ENCODE data around the gene UBXN4. TPM values are rescaled to one million over a fixed set of nuclear protein-coding genes. Genes with fewer than 3 reads are reported as not detected.
"Not testable (repeated sequence)": the region's sequence is repeated elsewhere in the genome, so short reads cannot be mapped to it uniquely, and the experiment has no call there.

Gene UBXN4
- total and polyA plus RNA-seq, 2 of the 13 experiments (the other 11 are each of a cell fraction or from before 2014, with no cell fraction given): 74.2 to 104 TPM

DNA sequence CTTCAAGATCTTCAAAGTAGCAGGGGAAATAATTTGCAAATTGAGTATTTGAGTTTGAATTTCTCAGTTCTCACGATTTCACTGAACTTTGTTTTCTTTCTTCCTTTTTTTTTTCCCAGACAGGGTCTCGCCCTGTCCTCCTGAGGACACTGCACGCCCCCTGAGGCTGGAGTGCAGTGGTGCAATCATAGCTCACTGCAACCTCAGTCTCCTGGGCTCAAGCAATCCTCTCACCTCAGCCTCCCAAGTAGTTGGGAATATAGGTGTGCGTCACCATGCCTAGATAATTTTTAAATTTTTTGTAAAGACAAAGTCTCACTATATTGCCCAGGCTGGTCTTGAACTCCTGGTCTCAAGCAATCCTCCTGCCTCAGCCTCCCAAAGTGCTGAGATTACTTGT is 54.0 kb downstream of the UBXN4 start:
- H3K4me3 ChIP-seq (replicated peaks in 1 of 3; ENCODE audit: insufficient read depth in 1 of 3, low read depth in 2 of 3, low read length in 3 of 3); H3K4me1 ChIP-seq (ENCODE audit: insufficient read depth, low read length); BruUV-seq (replicated peaks); POLR2A ChIA-PET; DNase-seq (ENCODE audit: low spot score); H4K20me1 ChIP-seq (ENCODE audit: insufficient read depth, low read length); H3K4me2 ChIP-seq (ENCODE audit: low read depth, low read length); H3K79me2 ChIP-seq (ENCODE audit: insufficient read depth, low read length); H3K9ac ChIP-seq (ENCODE audit: insufficient read depth, low read depth, low read length); H3K27ac ChIP-seq (ENCODE audit: extremely low read length, insufficient read depth, low read length); H3K27me3 ChIP-seq (ENCODE audit: control insufficient read depth in 1 of 2, insufficient read depth in 2 of 2, low read length in 2 of 2); CTCF ChIA-PET (ENCODE audit: low intra/inter-chr PET ratio, low total read pairs); H2AFZ ChIP-seq (ENCODE audit: low read length); H3K36me3 ChIP-seq (replicated peaks in 1 of 2; ENCODE audit: control insufficient read depth in 1 of 2, insufficient read depth in 2 of 2, low read length in 2 of 2): not testable (repeated sequence)
- peaks cover 13% of the 10 kb centered on the region for H3K9me3 ChIP-seq (ENCODE audit: low read length)
- FAIRE-seq (peak; percentile 63), ATAC-seq (peak; percentile 38; the same call in 2 of the 3 replicates)
- 22% methylated on average over 4 of the region's 4 CpGs for WGBS (ENCODE audit: low lambda C conversion rate)
- TF ChIP-seq, protein P1, sequence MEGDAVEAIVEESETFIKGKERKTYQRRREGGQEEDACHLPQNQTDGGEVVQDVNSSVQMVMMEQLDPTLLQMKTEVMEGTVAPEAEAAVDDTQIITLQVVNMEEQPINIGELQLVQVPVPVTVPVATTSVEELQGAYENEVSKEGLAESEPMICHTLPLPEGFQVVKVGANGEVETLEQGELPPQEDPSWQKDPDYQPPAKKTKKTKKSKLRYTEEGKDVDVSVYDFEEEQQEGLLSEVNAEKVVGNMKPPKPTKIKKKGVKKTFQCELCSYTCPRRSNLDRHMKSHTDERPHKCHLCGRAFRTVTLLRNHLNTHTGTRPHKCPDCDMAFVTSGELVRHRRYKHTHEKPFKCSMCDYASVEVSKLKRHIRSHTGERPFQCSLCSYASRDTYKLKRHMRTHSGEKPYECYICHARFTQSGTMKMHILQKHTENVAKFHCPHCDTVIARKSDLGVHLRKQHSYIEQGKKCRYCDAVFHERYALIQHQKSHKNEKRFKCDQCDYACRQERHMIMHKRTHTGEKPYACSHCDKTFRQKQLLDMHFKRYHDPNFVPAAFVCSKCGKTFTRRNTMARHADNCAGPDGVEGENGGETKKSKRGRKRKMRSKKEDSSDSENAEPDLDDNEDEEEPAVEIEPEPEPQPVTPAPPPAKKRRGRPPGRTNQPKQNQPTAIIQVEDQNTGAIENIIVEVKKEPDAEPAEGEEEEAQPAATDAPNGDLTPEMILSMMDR (CRISPR knock-in tag; IDR thresholded peaks at IDR 0.05): 0 out of 2 replicates have a peak, but pooled peaks have one; percentile 13
- peak; percentile 6; the same call in 1 of the 2 replicates for TF ChIP-seq STAG1 (CRISPR knock-in tag; IDR thresholded peaks at IDR 0.05)
- TF ChIP-seq, protein P2, sequence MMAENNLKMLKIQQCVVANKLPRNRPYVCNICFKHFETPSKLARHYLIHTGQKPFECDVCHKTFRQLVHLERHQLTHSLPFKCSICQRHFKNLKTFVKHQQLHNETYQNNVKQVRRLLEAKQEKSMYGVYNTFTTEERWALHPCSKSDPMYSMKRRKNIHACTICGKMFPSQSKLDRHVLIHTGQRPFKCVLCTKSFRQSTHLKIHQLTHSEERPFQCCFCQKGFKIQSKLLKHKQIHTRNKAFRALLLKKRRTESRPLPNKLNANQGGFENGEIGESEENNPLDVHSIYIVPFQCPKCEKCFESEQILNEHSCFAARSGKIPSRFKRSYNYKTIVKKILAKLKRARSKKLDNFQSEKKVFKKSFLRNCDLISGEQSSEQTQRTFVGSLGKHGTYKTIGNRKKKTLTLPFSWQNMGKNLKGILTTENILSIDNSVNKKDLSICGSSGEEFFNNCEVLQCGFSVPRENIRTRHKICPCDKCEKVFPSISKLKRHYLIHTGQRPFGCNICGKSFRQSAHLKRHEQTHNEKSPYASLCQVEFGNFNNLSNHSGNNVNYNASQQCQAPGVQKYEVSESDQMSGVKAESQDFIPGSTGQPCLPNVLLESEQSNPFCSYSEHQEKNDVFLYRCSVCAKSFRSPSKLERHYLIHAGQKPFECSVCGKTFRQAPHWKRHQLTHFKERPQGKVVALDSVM (CRISPR knock-in tag; IDR thresholded peaks at IDR 0.05): peak; percentile 75
- in situ Hi-C loops (cut with HindIII; ENCODE audit: extremely low pct_ligation_motif_present, low pct_unique_long_range_greater_than_20kb) (loop anchor here (10.0 kb wide), 1 partner anchor 801 kb away; no protein-coding TSS in a partner anchor), intact Hi-C loops (cut with micrococcal nuclease; ENCODE audit: unreplicated experiment) (loop anchor here (2.0 kb wide), 1 partner anchor 791 kb away; no protein-coding TSS in a partner anchor)

DNA sequence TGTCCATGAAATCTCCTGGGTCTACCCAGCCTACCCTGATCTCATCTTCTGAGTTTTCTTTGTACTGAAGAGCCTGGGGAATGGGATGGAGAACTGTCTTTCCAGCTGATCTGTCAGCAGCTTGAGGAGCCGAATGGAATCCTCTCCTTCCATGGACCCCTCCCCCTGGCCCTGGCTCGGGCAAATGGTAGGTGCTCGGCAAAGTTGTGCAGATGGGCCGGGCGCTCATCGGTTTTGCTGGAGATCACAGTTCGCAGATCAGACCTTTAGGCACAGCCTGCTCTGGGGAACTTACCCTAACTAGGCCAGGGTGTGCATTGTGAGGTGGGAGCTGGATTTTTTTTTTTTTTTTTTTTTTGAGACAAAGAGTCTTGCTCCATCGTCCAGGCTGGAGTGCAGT is 55.0 kb downstream of the UBXN4 start:
- no peak for DNase-seq (ENCODE audit: low spot score)
- no peak for ATAC-seq
- Histone ChIP-seq H3K27ac (ENCODE audit: extremely low read length, insufficient read depth, low read length) (no peak overlapping the region), H3K4me1 (ENCODE audit: insufficient read depth, low read length) (no peaks in the 10 kb centered on the region), H3K9me3 (ENCODE audit: low read length) (peaks cover 23% of the 10 kb centered on the region), H3K79me2 (ENCODE audit: insufficient read depth, low read length) (no peaks in the 10 kb centered on the region), H4K20me1 (ENCODE audit: insufficient read depth, low read length) (no peaks in the 10 kb centered on the region), H3K36me3 (replicated peaks in 1 of 2; ENCODE audit: control insufficient read depth in 1 of 2, insufficient read depth in 2 of 2, low read length in 2 of 2) (no peaks in the 10 kb centered on the region), H3K4me2 (ENCODE audit: low read depth, low read length) (no peak overlapping the region), H3K9ac (ENCODE audit: insufficient read depth, low read depth, low read length) (no peak overlapping the region), H3K4me3 (replicated peaks in 1 of 3; ENCODE audit: insufficient read depth in 1 of 3, low read depth in 2 of 3, low read length in 3 of 3) (no peak overlapping the region), H3K27me3 (ENCODE audit: control insufficient read depth in 1 of 2, insufficient read depth in 2 of 2, low read length in 2 of 2) (no peaks in the 10 kb centered on the region), H2AFZ (ENCODE audit: low read length) (no peak overlapping the region)
- in situ Hi-C loops (cut with HindIII; ENCODE audit: extremely low pct_ligation_motif_present, low pct_unique_long_range_greater_than_20kb): loop anchor here (10.0 kb wide), 1 partner anchor 802 kb away; no protein-coding TSS in a partner anchor
- 76% methylated on average over 8 of the region's 8 CpGs for WGBS (ENCODE audit: low lambda C conversion rate)
- intact Hi-C loops (cut with micrococcal nuclease; ENCODE audit: unreplicated experiment): loop anchor here (1.0 to 2.0 kb wide), 2 partner anchors 792 to 807 kb away; no protein-coding TSS in a partner anchor
- ChIA-PET CTCF (ENCODE audit: low intra/inter-chr PET ratio, low total read pairs) (interaction anchor here (1.3 to 1.8 kb wide), 2 partner anchors 323 to 808 kb away, joined by 3 to 13 read pairs; no protein-coding TSS in a partner anchor), POLR2A (no interaction called here)
- no peak for FAIRE-seq
- no TSS peak for BruUV-seq (replicated peaks)
- TF ChIP-seq, protein P3, sequence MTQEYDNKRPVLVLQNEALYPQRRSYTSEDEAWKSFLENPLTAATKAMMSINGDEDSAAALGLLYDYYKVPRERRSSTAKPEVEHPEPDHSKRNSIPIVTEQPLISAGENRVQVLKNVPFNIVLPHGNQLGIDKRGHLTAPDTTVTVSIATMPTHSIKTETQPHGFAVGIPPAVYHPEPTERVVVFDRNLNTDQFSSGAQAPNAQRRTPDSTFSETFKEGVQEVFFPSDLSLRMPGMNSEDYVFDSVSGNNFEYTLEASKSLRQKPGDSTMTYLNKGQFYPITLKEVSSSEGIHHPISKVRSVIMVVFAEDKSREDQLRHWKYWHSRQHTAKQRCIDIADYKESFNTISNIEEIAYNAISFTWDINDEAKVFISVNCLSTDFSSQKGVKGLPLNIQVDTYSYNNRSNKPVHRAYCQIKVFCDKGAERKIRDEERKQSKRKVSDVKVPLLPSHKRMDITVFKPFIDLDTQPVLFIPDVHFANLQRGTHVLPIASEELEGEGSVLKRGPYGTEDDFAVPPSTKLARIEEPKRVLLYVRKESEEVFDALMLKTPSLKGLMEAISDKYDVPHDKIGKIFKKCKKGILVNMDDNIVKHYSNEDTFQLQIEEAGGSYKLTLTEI (CRISPR knock-in tag; conservative IDR thresholded peaks at IDR 0.05): no peak
- TF ChIP-seq SP4 (CRISPR knock-in tag; IDR thresholded peaks at IDR 0.05) (no peak), RORA (CRISPR knock-in tag; IDR thresholded peaks at IDR 0.05) (no peak), ZNF788 (CRISPR knock-in tag; IDR thresholded peaks at IDR 0.05; ENCODE audit: borderline replicate concordance) (no peak), POLR2G (IDR thresholded peaks at IDR 0.05; ENCODE audit: low read depth, low read length) (no peak)
- TF ChIP-seq, protein P4, sequence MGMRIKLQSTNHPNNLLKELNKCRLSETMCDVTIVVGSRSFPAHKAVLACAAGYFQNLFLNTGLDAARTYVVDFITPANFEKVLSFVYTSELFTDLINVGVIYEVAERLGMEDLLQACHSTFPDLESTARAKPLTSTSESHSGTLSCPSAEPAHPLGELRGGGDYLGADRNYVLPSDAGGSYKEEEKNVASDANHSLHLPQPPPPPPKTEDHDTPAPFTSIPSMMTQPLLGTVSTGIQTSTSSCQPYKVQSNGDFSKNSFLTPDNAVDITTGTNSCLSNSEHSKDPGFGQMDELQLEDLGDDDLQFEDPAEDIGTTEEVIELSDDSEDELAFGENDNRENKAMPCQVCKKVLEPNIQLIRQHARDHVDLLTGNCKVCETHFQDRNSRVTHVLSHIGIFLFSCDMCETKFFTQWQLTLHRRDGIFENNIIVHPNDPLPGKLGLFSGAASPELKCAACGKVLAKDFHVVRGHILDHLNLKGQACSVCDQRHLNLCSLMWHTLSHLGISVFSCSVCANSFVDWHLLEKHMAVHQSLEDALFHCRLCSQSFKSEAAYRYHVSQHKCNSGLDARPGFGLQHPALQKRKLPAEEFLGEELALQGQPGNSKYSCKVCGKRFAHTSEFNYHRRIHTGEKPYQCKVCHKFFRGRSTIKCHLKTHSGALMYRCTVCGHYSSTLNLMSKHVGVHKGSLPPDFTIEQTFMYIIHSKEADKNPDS (CRISPR knock-in tag; IDR thresholded peaks at IDR 0.05): no peak

Measured in HepG2 (cell line).